IgD-negative memory B cell (primary cell): ENCODE results near the gene RHOBTB1. TPM values are rescaled to one million over a fixed set of nuclear protein-coding genes. Genes with fewer than 3 reads are reported as not detected.
A peak's percentile ranks its signal among the peaks of the same experiment; 100 is the strongest.

Source experiments
- H3K27ac Mint-ChIP-seq, 3 donors: one replicate each; pipeline ENCODE4 v1.8.0; 2020 to 2022; ENCODE audit warnings: mild to moderate bottlenecking in 3 of 3, mixed read lengths in 3 of 3, moderate library complexity in 1 of 3
- H3K27me3 Mint-ChIP-seq: one replicate; pipeline ENCODE4 v1.8.0; 2021; ENCODE audit warnings: mixed read lengths
- H3K36me3 Mint-ChIP-seq: one replicate; pipeline ENCODE4 v1.8.0; 2020; ENCODE audit warnings: mild to moderate bottlenecking, mixed read lengths
- H3K4me1 Mint-ChIP-seq, 3 donors: one replicate each; pipeline ENCODE4 v1.8.0; 2020 to 2022; ENCODE audit warnings: mixed read lengths in 3 of 3, mild to moderate bottlenecking in 1 of 3
- H3K4me3 Mint-ChIP-seq, 4 donors: one replicate each; pipeline ENCODE4 v1.8.0; 2020 to 2022; ENCODE audit warnings: mild to moderate bottlenecking in 4 of 4, mixed read lengths in 4 of 4, moderate library complexity in 3 of 4
- H3K9me3 Mint-ChIP-seq, 3 donors: one replicate each; pipeline ENCODE4 v1.8.0; 2020 to 2021; ENCODE audit warnings: mixed read lengths in 3 of 3, mild to moderate bottlenecking in 1 of 3
- polyA plus RNA-seq: library from polyadenylated mRNA; unstranded; fragments of 300-500 nt; fragmentation: Illumina TruSeq; gene quantifications from one replicate; pipeline ENCODE4 v1.2.3, GENCODE V29; 2021

Gene RHOBTB1
- 0.16 TPM for polyA plus RNA-seq

DNA sequence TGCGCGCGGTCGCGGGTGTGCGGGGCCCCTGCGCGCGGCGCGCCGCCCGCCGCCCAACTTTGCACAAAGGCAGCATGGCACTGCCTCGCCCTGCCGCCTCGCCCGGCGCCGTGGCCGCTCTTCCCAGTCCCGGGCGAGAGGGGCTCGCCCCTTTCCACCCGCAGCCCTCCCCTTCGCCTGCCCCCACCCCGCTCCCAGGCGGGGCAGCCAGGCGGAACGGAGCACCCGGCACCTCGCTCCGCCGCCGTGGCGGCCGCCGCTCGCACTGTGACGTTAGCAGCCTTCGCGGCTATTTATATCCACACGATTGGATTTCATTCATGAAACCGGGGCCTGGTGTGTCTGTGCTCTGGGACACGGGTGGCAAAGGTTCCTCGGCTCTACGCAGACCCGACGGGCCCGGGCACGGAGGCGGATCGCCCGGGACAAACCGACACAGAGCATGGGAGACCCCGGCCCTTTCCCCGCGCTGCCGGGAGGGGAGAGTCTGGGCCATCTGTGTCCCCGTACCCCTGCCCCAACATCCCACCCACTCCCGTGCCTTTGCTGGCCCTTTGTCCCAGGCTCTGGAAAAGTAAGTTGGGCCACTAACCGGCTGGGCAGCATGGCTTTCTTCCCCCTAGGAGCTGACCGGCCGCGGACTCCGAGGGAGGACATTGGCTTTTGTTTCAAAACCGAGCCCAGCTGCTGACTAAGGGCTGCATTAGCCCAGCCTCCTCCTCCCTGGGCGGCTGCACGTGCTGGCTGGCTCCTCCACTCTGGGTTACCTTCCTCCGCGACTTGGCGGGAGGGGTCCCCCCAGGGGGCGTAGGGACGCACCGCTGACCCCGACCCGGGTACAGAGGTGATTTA, at the start of gene RHOBTB1:
TSS of gene RHOBTB1 (minus strand) at position 128 of the 852 bp plus-strand sequence. CDS start 32,643 bp downstream, outside the sequence.
- H3K27ac Mint-ChIP-seq, result peak within 1 kb of the TSS in 1 of 3 donors; percentile 36
- H3K9me3 Mint-ChIP-seq, result no peaks in the 10 kb centered on the region
- peaks cover 17% of the 10 kb centered on the region for H3K27me3 Mint-ChIP-seq

DNA sequence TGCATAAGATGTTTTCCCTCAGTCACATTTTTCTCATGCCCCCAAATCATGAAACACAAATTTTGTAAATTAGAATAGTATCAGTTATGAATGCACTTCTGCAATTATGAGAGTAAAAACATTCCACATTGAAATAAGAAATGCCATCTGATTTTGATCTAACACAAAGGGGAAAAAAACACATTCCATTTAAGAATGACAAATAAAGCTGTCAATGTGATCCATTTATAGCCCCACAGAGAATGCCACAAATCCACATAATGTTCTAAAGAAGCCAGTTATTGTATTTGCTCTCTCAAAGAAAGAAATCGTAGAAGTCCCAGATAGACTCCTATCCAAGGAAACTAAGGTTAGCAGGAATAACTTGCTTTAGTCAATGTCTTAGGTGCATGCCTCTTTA, 48.7 kb upstream of the RHOBTB1 start:
- Mint-ChIP-seq H3K27me3 (peaks cover 1% of the 10 kb centered on the region), H3K27ac (no peak overlapping the region), H3K4me1 (peaks cover 0 to 10% (median 10%) of the 10 kb centered on the region in 3 donors)

More for the DNA sequence above, at the start of gene RHOBTB1:
- H3K4me1 Mint-ChIP-seq, result peaks cover 6 to 16% (median 15%) of the 10 kb centered on the region in 3 donors
- H3K36me3 Mint-ChIP-seq, result no peaks in the 10 kb centered on the region
- peak within 1 kb of the TSS; percentile 77 to 92 (median 84) for H3K4me3 Mint-ChIP-seq

DNA sequence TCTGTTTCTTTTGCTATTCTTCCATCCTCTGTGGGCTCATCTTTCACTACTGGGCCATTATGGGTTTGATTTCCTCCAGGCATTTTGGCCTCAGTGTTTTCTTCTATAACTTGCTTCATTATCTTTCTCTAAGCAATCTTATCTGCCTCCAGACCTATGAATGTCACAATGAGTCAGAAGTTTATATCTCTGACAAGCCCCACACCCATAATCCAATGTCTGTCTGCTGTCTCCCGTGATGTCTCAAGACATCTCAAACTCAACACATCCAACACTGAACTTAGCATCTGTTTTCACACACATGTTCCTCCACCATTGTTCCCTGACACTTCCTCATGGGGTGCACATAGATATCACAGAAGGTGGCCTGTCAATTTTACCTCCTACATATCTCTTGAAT, 46.7 kb upstream of the RHOBTB1 start:
- peaks cover 6 to 7% (median 6%) of the 10 kb centered on the region in 3 donors for H3K9me3 Mint-ChIP-seq
- H3K4me3 Mint-ChIP-seq, result peak overlapping the region in 1 of 4 donors; percentile 15
- peaks cover 1% of the 10 kb centered on the region for H3K36me3 Mint-ChIP-seq
- peaks cover 3% of the 10 kb centered on the region for H3K27me3 Mint-ChIP-seq
- no peak overlapping the region for H3K27ac Mint-ChIP-seq
- H3K4me1 Mint-ChIP-seq, result peaks cover 0 to 10% (median 10%) of the 10 kb centered on the region in 3 donors

More for the DNA sequence above, 48.7 kb upstream of the RHOBTB1 start:
- H3K36me3 Mint-ChIP-seq, result peaks cover under 1% of the 10 kb centered on the region
- H3K4me3 Mint-ChIP-seq, result no peak overlapping the region
- peaks cover 6 to 7% (median 6%) of the 10 kb centered on the region in 3 donors for H3K9me3 Mint-ChIP-seq

DNA sequence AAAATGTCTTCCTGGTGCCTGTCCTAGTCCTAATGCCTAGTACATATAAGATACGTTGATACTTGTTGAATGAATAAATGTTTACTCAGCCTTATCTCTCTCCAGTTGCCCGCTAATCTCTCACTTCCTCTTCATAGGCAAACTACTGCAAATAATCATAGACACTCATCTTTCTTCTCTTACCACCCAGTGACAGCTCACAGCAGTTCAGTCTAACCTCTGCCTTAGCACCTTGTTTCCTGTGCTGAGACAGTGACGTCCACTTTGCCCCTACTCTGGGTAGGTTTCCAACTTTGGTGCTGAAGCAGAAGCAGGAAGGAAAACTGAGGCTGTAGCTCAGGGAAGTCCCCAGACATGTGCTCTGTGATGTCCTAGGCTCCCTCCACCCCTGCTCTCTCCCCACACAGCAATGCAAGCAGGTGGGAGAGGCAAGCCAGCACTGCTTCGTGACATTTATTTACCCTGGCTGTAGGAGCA, 45.5 kb upstream of the RHOBTB1 start:
- no peak overlapping the region for H3K4me3 Mint-ChIP-seq
- peaks cover 1% of the 10 kb centered on the region for H3K36me3 Mint-ChIP-seq
- peak overlapping the region in 1 of 3 donors; percentile 6 for H3K27ac Mint-ChIP-seq
- peaks cover 3% of the 10 kb centered on the region for H3K27me3 Mint-ChIP-seq
- peaks cover 0 to 10% (median 10%) of the 10 kb centered on the region in 3 donors for H3K4me1 Mint-ChIP-seq
- peaks cover 6 to 7% (median 6%) of the 10 kb centered on the region in 3 donors for H3K9me3 Mint-ChIP-seq

- H3K27ac Mint-ChIP-seq, result peak overlapping the region in 1 of 3 donors; percentile 10
- H3K4me3 Mint-ChIP-seq, result no peak overlapping the region
Measured at GRCh38 chr10:60986791-60987190, 42.8 kb upstream of the RHOBTB1 start.

DNA sequence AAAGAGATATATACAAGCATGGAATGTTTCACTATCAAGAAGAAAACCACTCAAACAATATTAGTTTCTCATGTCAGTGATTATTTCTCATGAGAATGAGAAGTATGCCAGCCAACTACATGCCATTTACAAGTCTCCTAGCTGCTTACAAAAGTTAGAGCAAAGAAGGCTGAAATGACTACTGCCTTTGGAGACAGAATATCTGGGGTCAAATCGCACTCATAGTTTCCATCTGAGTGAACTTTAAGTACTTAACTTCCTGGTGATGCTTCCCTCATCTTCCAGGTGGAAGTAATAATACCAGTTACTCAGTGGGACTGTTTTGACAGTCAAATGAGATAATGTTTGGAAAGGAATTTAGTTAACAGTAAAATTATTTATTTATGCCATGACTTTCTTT, 42.0 kb upstream of the RHOBTB1 start:
- Mint-ChIP-seq H3K4me1 (peaks cover 0 to 10% (median 8%) of the 10 kb centered on the region in 3 donors), H3K36me3 (peaks cover 1% of the 10 kb centered on the region), H3K4me3 (no peak overlapping the region), H3K9me3 (peaks cover 6 to 7% (median 6%) of the 10 kb centered on the region in 3 donors), H3K27ac (no peak overlapping the region), H3K27me3 (peaks cover 2% of the 10 kb centered on the region)

More at GRCh38 chr10:60986791-60987190, 42.8 kb upstream of the RHOBTB1 start:
- peaks cover 1% of the 10 kb centered on the region for H3K36me3 Mint-ChIP-seq
- peaks cover 6 to 7% (median 6%) of the 10 kb centered on the region in 3 donors for H3K9me3 Mint-ChIP-seq
- H3K4me1 Mint-ChIP-seq, result peaks cover 0 to 10% (median 10%) of the 10 kb centered on the region in 3 donors
- H3K27me3 Mint-ChIP-seq, result peaks cover 2% of the 10 kb centered on the region

DNA sequence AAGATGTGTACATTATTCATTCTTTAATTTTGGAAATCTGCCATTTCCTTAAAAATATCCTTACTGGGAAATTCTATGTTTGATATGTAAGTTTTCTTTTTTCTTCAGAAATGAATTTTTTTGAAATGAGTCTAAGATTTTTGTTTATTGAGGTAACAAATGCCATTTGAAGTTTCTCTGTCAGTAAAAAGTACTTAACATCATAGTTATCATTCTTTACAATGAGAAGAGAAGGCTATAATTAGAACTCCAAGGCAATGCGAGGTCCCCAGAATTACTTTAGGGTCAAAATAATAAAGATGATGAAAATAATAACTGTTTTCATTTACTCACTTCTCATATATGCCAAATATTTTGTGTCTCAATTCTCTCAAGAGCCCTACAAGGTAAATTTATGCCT, 37.0 kb upstream of the RHOBTB1 start:
- Mint-ChIP-seq H3K36me3 (no peaks in the 10 kb centered on the region), H3K4me3 (no peak overlapping the region), H3K27ac (no peak overlapping the region), H3K9me3 (no peaks in the 10 kb centered on the region), H3K27me3 (no peaks in the 10 kb centered on the region), H3K4me1 (no peaks in the 10 kb centered on the region)

- no peaks in the 10 kb centered on the region for H3K27me3 Mint-ChIP-seq
- no peaks in the 10 kb centered on the region for H3K36me3 Mint-ChIP-seq
- H3K9me3 Mint-ChIP-seq, result no peaks in the 10 kb centered on the region
- H3K4me1 Mint-ChIP-seq, result no peaks in the 10 kb centered on the region
- no peak overlapping the region for H3K27ac Mint-ChIP-seq
- no peak overlapping the region for H3K4me3 Mint-ChIP-seq
Measured at GRCh38 chr10:60979667-60980104, 35.7 kb upstream of the RHOBTB1 start.

- Mint-ChIP-seq H3K4me3 (no peak overlapping the region), H3K27ac (no peak overlapping the region), H3K36me3 (no peaks in the 10 kb centered on the region), H3K4me1 (no peaks in the 10 kb centered on the region), H3K9me3 (no peaks in the 10 kb centered on the region), H3K27me3 (no peaks in the 10 kb centered on the region)
Measured at GRCh38 chr10:60978287-60979115, 34.5 kb upstream of the RHOBTB1 start.

DNA sequence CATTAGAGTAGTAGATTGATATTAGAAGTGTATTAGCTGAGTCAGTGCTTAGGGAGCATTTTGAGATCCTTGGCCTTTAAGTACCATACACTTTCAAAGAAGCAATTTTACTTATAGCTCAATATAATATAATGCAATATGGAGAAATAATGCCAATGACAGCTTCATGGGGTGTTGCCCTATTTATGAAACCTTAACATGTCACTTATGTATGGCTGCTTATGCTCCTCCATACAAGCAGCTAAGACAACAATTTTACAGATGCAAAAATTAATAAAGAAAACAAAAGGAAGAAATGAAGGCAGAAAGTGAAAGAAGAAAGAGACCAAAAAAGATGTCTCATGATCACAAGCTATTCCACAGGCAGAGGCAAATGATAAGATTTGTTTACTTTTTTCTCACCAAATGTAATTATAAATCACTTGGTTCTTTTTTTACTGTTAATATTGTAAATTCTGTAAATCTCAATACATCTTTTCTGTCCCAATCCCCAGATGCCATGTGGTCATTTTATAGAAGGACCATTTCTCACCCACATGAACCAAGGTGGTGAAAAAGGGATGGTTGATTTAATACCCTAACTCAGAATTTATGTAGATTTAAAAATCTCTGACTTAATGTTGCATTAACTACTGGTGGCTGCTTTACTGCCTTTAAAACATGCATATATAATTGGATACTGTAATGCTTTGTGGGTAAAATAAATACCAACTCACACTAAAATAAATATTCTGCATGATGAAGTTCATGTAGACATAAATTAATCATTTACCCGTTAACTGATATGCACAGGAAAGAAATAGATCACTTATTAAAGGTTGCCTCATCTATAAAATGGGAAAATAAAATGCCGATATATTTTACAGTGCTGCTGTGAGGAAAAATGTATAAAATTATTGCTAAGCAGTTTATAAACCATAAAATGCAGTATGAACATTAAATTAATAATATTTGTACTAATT, 33.5 kb upstream of the RHOBTB1 start:
- Mint-ChIP-seq H3K4me3 (no peak overlapping the region), H3K27me3 (no peaks in the 10 kb centered on the region), H3K9me3 (no peaks in the 10 kb centered on the region), H3K4me1 (no peaks in the 10 kb centered on the region), H3K36me3 (no peaks in the 10 kb centered on the region), H3K27ac (no peak overlapping the region)

GRCh38 chr10:60976687-60977086, 32.7 kb upstream of the RHOBTB1 start:
- Mint-ChIP-seq H3K4me3 (no peak overlapping the region), H3K9me3 (no peaks in the 10 kb centered on the region), H3K27ac (no peak overlapping the region), H3K36me3 (no peaks in the 10 kb centered on the region), H3K27me3 (peaks cover 2% of the 10 kb centered on the region), H3K4me1 (no peaks in the 10 kb centered on the region)

- Mint-ChIP-seq H3K36me3 (no peaks in the 10 kb centered on the region), H3K27ac (no peak overlapping the region), H3K4me3 (no peak overlapping the region), H3K9me3 (no peaks in the 10 kb centered on the region), H3K4me1 (no peaks in the 10 kb centered on the region), H3K27me3 (peaks cover 2% of the 10 kb centered on the region)
Measured at GRCh38 chr10:60975716-60976115, 31.7 kb upstream of the RHOBTB1 start.

- Mint-ChIP-seq H3K36me3 (no peaks in the 10 kb centered on the region), H3K27me3 (peaks cover 2% of the 10 kb centered on the region), H3K9me3 (no peaks in the 10 kb centered on the region)
Measured at GRCh38 chr10:60974463-60975149, 30.6 kb upstream of the RHOBTB1 start.

More at GRCh38 chr10:60974463-60975149, 30.6 kb upstream of the RHOBTB1 start:
- Mint-ChIP-seq H3K4me1 (no peaks in the 10 kb centered on the region), H3K27ac (no peak overlapping the region), H3K4me3 (no peak overlapping the region)
